Measurements from ENCODE around the gene FBXW7.
A peak's percentile ranks its signal among the peaks of the same experiment; 100 is the strongest.

The FBXW7 gene

GRCh38 chr4:152434011-152434410 is 101.9 kb downstream of the FBXW7 start:
- H3K9ac ChIP-seq = no peak overlapping the region
- H3K27ac ChIP-seq = no peak overlapping the region
- peaks cover 25 to 45% (median 31%) of the 10 kb centered on the region in 11 experiments; a peak in 21 of 22 replicates for H3K36me3 ChIP-seq
- no peak for TF ChIP-seq Cebpa-rat (IDR thresholded peaks at IDR 0.05)
- peak overlapping the region in 10 of 11 experiments; percentile 1 to 41 (median 12); a peak in 12 of 22 replicates for H3K4me2 ChIP-seq
- H3K9me3 ChIP-seq (replicated peaks in 1 of 11) = peaks cover 19 to 39% (median 33%) of the 10 kb centered on the region in 11 experiments; a peak in 21 of 22 replicates
- H3K4me3 ChIP-seq = no peak overlapping the region
- H3K4me1 ChIP-seq = peaks cover 11 to 19% (median 17%) of the 10 kb centered on the region in 10 experiments; a peak in 18 of 20 replicates
- H3K27me3 ChIP-seq = no peaks in the 10 kb centered on the region
- H4K20me1 ChIP-seq = peaks cover 0 to 49% (median 9%) of the 10 kb centered on the region in 11 experiments; a peak in 8 of 22 replicates

- Histone ChIP-seq H3K36me3 (peaks cover 13 to 45% (median 30%) of the 10 kb centered on the region in 11 experiments; a peak in 20 of 22 replicates), H3K4me3 (no peak overlapping the region), H3K27ac (no peak overlapping the region), H3K9ac (no peak overlapping the region), H3K27me3 (no peaks in the 10 kb centered on the region), H3K9me3 (replicated peaks in 1 of 11) (peaks cover 3 to 17% (median 11%) of the 10 kb centered on the region in 11 experiments; a peak in 20 of 22 replicates), H3K4me2 (no peak overlapping the region), H4K20me1 (peaks cover 0 to 64% (median 9%) of the 10 kb centered on the region in 11 experiments; a peak in 8 of 22 replicates), H3K4me1 (peaks cover 11 to 19% (median 17%) of the 10 kb centered on the region in 10 experiments; a peak in 18 of 20 replicates)
- no peak for TF ChIP-seq Cebpa-rat (IDR thresholded peaks at IDR 0.05)
These were observed 104.1 kb downstream of the FBXW7 start for GRCh38 chr4:152431784-152432183.

DNA sequence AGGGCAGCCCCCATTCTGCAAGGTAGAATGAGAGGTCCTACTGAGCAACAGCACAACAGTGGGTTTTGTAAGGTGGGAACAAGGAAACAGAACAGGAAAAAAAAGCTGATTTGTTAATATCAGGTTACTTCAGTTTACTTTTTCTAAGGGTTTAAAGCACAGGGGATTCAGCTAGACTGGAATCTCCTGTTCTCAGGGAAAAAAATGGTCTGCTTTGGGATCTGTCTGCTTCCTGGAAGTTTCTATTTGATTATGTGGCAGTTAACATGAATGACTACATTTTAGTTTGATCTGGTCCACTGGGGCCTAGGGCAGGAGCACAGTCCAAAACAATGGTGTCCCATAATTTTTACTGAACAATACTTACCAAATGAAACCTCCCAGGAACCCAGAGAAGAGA is 104.6 kb downstream of the FBXW7 start:
- Histone ChIP-seq H3K4me1 (peaks cover 12 to 22% (median 18%) of the 10 kb centered on the region in 10 experiments; a peak in 18 of 20 replicates), H3K9me3 (replicated peaks in 1 of 11) (peaks cover 0 to 12% (median 6%) of the 10 kb centered on the region in 11 experiments; a peak in 18 of 22 replicates), H3K4me3 (no peak overlapping the region), H3K9ac (no peak overlapping the region), H3K27ac (no peak overlapping the region), H3K4me2 (no peak overlapping the region), H3K27me3 (no peaks in the 10 kb centered on the region), H4K20me1 (peaks cover 0 to 69% (median 9%) of the 10 kb centered on the region in 11 experiments; a peak in 9 of 22 replicates), H3K36me3 (peaks cover 10 to 45% (median 30%) of the 10 kb centered on the region in 11 experiments; a peak in 20 of 22 replicates)
- no peak for TF ChIP-seq Cebpa-rat (IDR thresholded peaks at IDR 0.05)

DNA sequence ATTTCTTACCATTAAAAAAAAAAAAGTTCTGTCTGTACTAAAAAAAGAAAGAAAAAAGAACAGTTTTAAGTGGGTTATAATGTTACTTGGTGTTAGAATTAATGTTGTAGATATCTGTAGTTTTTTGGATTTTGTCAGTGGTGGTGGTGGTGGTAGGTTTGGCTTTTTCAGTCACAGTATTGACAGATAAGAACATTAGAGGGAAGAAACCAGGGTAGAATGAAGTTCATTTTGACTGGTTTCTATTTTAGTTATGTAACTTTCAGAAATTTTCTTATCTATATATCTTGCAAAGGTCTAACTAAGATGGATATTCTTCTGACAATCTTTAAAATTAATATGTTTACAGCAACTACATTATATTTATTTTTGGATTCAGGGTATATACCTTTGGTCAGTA is 105.4 kb downstream of the FBXW7 start:
- Histone ChIP-seq H4K20me1 (peaks cover 0 to 77% (median 9%) of the 10 kb centered on the region in 11 experiments; a peak in 9 of 22 replicates), H3K4me3 (no peak overlapping the region), H3K9ac (no peak overlapping the region), H3K4me1 (peaks cover 14 to 30% (median 19%) of the 10 kb centered on the region in 10 experiments; a peak in 18 of 20 replicates), H3K27ac (no peak overlapping the region), H3K9me3 (replicated peaks in 1 of 11) (peaks cover 0 to 4% (median 0%) of the 10 kb centered on the region in 11 experiments; a peak in 5 of 22 replicates), H3K4me2 (no peak overlapping the region), H3K27me3 (no peaks in the 10 kb centered on the region), H3K36me3 (peaks cover 10 to 44% (median 29%) of the 10 kb centered on the region in 11 experiments; a peak in 20 of 22 replicates)
- TF ChIP-seq Cebpa-rat (IDR thresholded peaks at IDR 0.05) = no peak

DNA sequence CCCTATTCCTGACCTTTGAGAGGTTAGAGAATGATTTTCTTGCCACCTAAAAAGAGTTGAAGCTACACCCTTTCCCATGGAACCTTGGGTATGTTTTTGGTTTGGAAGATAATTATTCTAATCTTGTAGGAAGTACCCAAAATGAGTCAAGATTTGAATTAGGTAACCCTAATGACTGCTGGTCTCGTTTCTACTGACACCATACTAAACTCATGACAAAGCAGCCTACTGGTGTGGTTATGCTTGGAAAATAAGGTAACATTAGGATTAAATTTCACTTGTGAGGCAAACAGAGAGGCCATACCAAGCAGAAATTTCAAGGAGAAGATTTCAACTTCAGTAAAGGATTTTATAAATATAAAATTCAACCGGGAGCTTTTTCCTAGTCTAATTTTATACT is 107.9 kb downstream of the FBXW7 start:
- H3K36me3 ChIP-seq = peaks cover 10 to 44% (median 30%) of the 10 kb centered on the region in 11 experiments; a peak in 19 of 22 replicates
- no peaks in the 10 kb centered on the region for H3K9me3 ChIP-seq (replicated peaks in 1 of 11)
- no peaks in the 10 kb centered on the region for H3K27me3 ChIP-seq
- H3K4me1 ChIP-seq = peaks cover 2 to 31% (median 13%) of the 10 kb centered on the region in 10 experiments; a peak in 16 of 20 replicates
- H3K4me2 ChIP-seq = no peak overlapping the region
- no peak for TF ChIP-seq Cebpa-rat (IDR thresholded peaks at IDR 0.05)
- no peak overlapping the region for H3K4me3 ChIP-seq
- peaks cover 0 to 88% (median 8%) of the 10 kb centered on the region in 11 experiments; a peak in 12 of 22 replicates for H4K20me1 ChIP-seq
- H3K27ac ChIP-seq = no peak overlapping the region
- no peak overlapping the region for H3K9ac ChIP-seq

DNA sequence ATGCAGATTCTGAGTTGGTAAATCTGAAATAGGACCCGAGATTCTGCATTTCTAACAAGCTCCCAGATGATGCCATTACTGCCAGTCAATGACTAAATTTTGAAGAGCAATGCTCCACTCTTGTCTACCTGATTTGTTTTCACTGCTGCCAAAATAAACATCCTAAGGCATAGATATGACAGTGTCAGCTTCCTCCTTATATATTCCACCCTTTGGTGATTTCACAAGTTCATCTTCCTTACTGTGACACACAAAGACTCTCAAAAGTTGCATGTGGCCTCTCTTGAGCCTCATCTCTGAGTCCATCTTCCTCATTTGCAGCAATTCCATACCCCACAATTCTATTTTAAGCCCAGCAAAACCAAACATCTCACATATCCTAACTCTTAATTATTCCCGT is 110.9 kb downstream of the FBXW7 start:
- H3K27me3 ChIP-seq = no peaks in the 10 kb centered on the region
- no peaks in the 10 kb centered on the region for H3K9me3 ChIP-seq (replicated peaks in 1 of 11)
- peaks cover 0 to 87% (median 16%) of the 10 kb centered on the region in 11 experiments; a peak in 11 of 22 replicates for H4K20me1 ChIP-seq
- H3K4me2 ChIP-seq = peak overlapping the region in 7 of 11 experiments; percentile 19 to 77 (median 55); a peak in 11 of 22 replicates
- peaks cover 10 to 36% (median 30%) of the 10 kb centered on the region in 11 experiments; a peak in 19 of 22 replicates for H3K36me3 ChIP-seq
- H3K27ac ChIP-seq = peak overlapping the region in 5 of 11 experiments; percentile 35 to 65 (median 56); a peak in 8 of 22 replicates
- peaks cover 0 to 30% (median 13%) of the 10 kb centered on the region in 10 experiments; a peak in 12 of 20 replicates for H3K4me1 ChIP-seq
- no peak overlapping the region for H3K9ac ChIP-seq
- no peak overlapping the region for H3K4me3 ChIP-seq
- no peak for TF ChIP-seq Cebpa-rat (IDR thresholded peaks at IDR 0.05)

- peaks cover 0 to 30% (median 13%) of the 10 kb centered on the region in 10 experiments; a peak in 12 of 20 replicates for H3K4me1 ChIP-seq
- H3K36me3 ChIP-seq = peaks cover 9 to 32% (median 29%) of the 10 kb centered on the region in 11 experiments; a peak in 19 of 22 replicates
- no peaks in the 10 kb centered on the region for H3K9me3 ChIP-seq (replicated peaks in 1 of 11)
- H3K4me3 ChIP-seq = no peak overlapping the region
- H3K27me3 ChIP-seq = no peaks in the 10 kb centered on the region
- H4K20me1 ChIP-seq = peaks cover 0 to 88% (median 16%) of the 10 kb centered on the region in 11 experiments; a peak in 11 of 22 replicates
- H3K9ac ChIP-seq = no peak overlapping the region
- peak overlapping the region in 5 of 11 experiments; percentile 39 to 77 (median 65); a peak in 9 of 22 replicates for H3K4me2 ChIP-seq
- TF ChIP-seq Cebpa-rat (IDR thresholded peaks at IDR 0.05) = no peak
- peak overlapping the region in 4 of 11 experiments; percentile 35 to 65 (median 56); a peak in 7 of 22 replicates for H3K27ac ChIP-seq
These were observed 111.5 kb downstream of the FBXW7 start for GRCh38 chr4:152424396-152424795.

- H3K4me3 ChIP-seq = no peak overlapping the region
- no peaks in the 10 kb centered on the region for H3K9me3 ChIP-seq (replicated peaks in 1 of 11)
- no peak overlapping the region for H3K4me2 ChIP-seq
- H3K4me1 ChIP-seq = peaks cover 0 to 30% (median 13%) of the 10 kb centered on the region in 10 experiments; a peak in 12 of 20 replicates
- H3K9ac ChIP-seq = no peak overlapping the region
- no peak overlapping the region for H3K27ac ChIP-seq
- TF ChIP-seq Cebpa-rat (IDR thresholded peaks at IDR 0.05) = no peak
- H4K20me1 ChIP-seq = peaks cover 0 to 92% (median 23%) of the 10 kb centered on the region in 11 experiments; a peak in 12 of 22 replicates
- H3K36me3 ChIP-seq = peaks cover 0 to 24% (median 17%) of the 10 kb centered on the region in 11 experiments; a peak in 17 of 22 replicates
- H3K27me3 ChIP-seq = no peaks in the 10 kb centered on the region
These were observed 113.0 kb downstream of the FBXW7 start for GRCh38 chr4:152422817-152423320.

GRCh38 chr4:152421576-152421975 is 114.3 kb downstream of the FBXW7 start:
- Histone ChIP-seq H3K4me1 (peaks cover 0 to 30% (median 13%) of the 10 kb centered on the region in 10 experiments; a peak in 12 of 20 replicates), H3K27ac (no peak overlapping the region), H3K4me2 (no peak overlapping the region), H4K20me1 (peaks cover 0 to 93% (median 33%) of the 10 kb centered on the region in 11 experiments; a peak in 13 of 22 replicates), H3K9me3 (replicated peaks in 1 of 11) (no peaks in the 10 kb centered on the region), H3K9ac (no peak overlapping the region), H3K36me3 (peaks cover 0 to 16% (median 4%) of the 10 kb centered on the region in 11 experiments; a peak in 13 of 22 replicates), H3K27me3 (no peaks in the 10 kb centered on the region), H3K4me3 (no peak overlapping the region)
- no peak for TF ChIP-seq Cebpa-rat (IDR thresholded peaks at IDR 0.05)
